Tibial nerve (tissue), 4 donors: Measurements from ENCODE around the gene KRTAP2-2. TPM values are rescaled to one million over a fixed set of nuclear protein-coding genes. Genes with fewer than 3 reads are reported as not detected.
"Not testable (repeated sequence)": the region's sequence is repeated elsewhere in the genome, so short reads cannot be mapped to it uniquely, and the experiment has no call there.

ENCODE experiments used
- DNase-seq, 2 donors: peaks; one replicate each; pipeline ENCODE4 v3.0.0-alpha.2; 2019; ENCODE audit warnings: low spot score in 2 of 2
- H3K27ac ChIP-seq, 4 donors: fragments of 200-600 bp; sonication (generic) in 3 of 4; one replicate each; pipeline ENCODE4 v1.5.1; 2017 to 2019; ENCODE audit warnings: mild to moderate bottlenecking in 1 of 4
- H3K27me3 ChIP-seq, 2 donors: fragments of 200-600 bp; sonication (generic) in 1 of 2; one replicate each; pipeline versions ENCODE4 v1.5.1 to v1.6.0; 2017 to 2019
- H3K36me3 ChIP-seq, 3 donors: fragments of 200-600 bp; sonication (generic); one replicate each; pipeline ENCODE4 v1.5.1; 2018 to 2019
- H3K4me1 ChIP-seq, 4 donors: fragments of 200-600 bp; sonication (generic) in 3 of 4; one replicate each; pipeline ENCODE4 v1.5.1; 2017 to 2019
- H3K4me3 ChIP-seq, 4 donors: fragments of 200-600 bp; sonication (generic) in 3 of 4; one replicate each; pipeline ENCODE4 v1.5.1; 2017 to 2019; ENCODE audit warnings: mild to moderate bottlenecking in 1 of 4, moderate library complexity in 1 of 4
- H3K9me3 ChIP-seq, 4 donors: fragments of 200-600 bp; sonication (generic) in 3 of 4; one replicate each; pipeline ENCODE4 v1.5.1; 2017 to 2019
- CTCF ChIP-seq, 5 experiments: fragments of 200-600 bp in 3 of 5; fragments of 450-650 bp in 2 of 5; sonication (generic) in 3 of 5; IDR thresholded peaks; one replicate each; pipeline ENCODE4 v1.5.1; 2016 to 2019; ENCODE audit warnings: antibody characterized with exemption in 5 of 5, mild to moderate bottlenecking in 3 of 5, moderate library complexity in 2 of 5
- EP300 ChIP-seq, 2 donors: sonication (generic); formaldehyde crosslinking; IDR thresholded peaks; one replicate each; pipeline ENCODE4 v1.6.1; 2017; ENCODE audit warnings: antibody characterized with exemption in 2 of 2, mild to moderate bottlenecking in 1 of 2
- POLR2A ChIP-seq, 2 donors: fragments of 450-650 bp; IDR thresholded peaks; one replicate each; pipeline ENCODE4 v1.6.1; 2017; ENCODE audit warnings: antibody characterized with exemption in 2 of 2, mild to moderate bottlenecking in 2 of 2, moderate library complexity in 2 of 2
- WGBS, 2 donors: methylation state at CpG; one replicate each; pipeline ENCODE4 v1.1.5; 2018; 5-methylcytosine and 5-hydroxymethylcytosine counted together
- total RNA-seq, 4 donors: library from RNA; depleted of rRNA; stranded (reverse); fragments of >200 nt; gene quantifications; one replicate each; pipeline ENCODE4 v1.1.0, GENCODE V29; 2016

The KRTAP2-2 gene
- total RNA-seq, 4 donors from 2014 or later = not detected

- Histone ChIP-seq H3K36me3 (no peaks in the 10 kb centered on the region), H3K27ac (no peak overlapping the region), H3K4me1 (no peaks in the 10 kb centered on the region), H3K4me3 (no peak overlapping the region), H3K9me3 (no peaks in the 10 kb centered on the region), H3K27me3 (no peaks in the 10 kb centered on the region)
- TF ChIP-seq CTCF (IDR thresholded peaks at IDR 0.05) (no peak), EP300 (IDR thresholded peaks at IDR 0.05) (no peak), POLR2A (IDR thresholded peaks at IDR 0.05) (no peak)
- no peak for DNase-seq
- WGBS, 2 donors = 68 to 72% methylated on average over 2 of the region's 2 CpGs
Measured at GRCh38 chr17:41037853-41038350, 17.1 kb downstream of the KRTAP2-2 start.

- not testable (repeated sequence) for H3K36me3 ChIP-seq, H3K4me1 ChIP-seq, H3K9me3 ChIP-seq, H3K27ac ChIP-seq, H3K4me3 ChIP-seq, H3K27me3 ChIP-seq, DNase-seq
- WGBS, 2 donors = 91 to 93% methylated on average over 6 to 9 of the region's 10 CpGs
Measured at GRCh38 chr17:41034346-41034935, 20.6 kb downstream of the KRTAP2-2 start, which contains the start of gene KRTAP1-3. TSS of gene KRTAP1-3 (minus strand) at chr17:41034874. CDS start at chr17:41034821, 53 bp downstream.

- DNase-seq = no peak
- Histone ChIP-seq H3K4me1 (no peaks in the 10 kb centered on the region), H3K9me3 (no peaks in the 10 kb centered on the region), H3K27me3 (no peaks in the 10 kb centered on the region), H3K4me3 (no peak within 1 kb of the TSS), H3K27ac (no peak within 1 kb of the TSS), H3K36me3 (no peaks in the 10 kb centered on the region)
- TF ChIP-seq EP300 (IDR thresholded peaks at IDR 0.05) (no peak), POLR2A (IDR thresholded peaks at IDR 0.05) (no peak), CTCF (IDR thresholded peaks at IDR 0.05) (no peak)
- 80 to 82% methylated on average over 7 to 12 of the region's 12 CpGs for WGBS, 2 donors
Measured at GRCh38 chr17:41029633-41030245, 25.3 kb downstream of the KRTAP2-2 start, which contains the start of gene KRTAP1-4. TSS of gene KRTAP1-4 (minus strand) at chr17:41030195. CDS start at chr17:41030078, 117 bp downstream.

- no peaks in the 10 kb centered on the region for H3K36me3 ChIP-seq
- H3K4me1 ChIP-seq = no peaks in the 10 kb centered on the region
- no peaks in the 10 kb centered on the region for H3K27me3 ChIP-seq
- no peak within 1 kb of the TSS for H3K4me3 ChIP-seq
- no peaks in the 10 kb centered on the region for H3K9me3 ChIP-seq
- WGBS, 2 donors = 80 to 87% methylated on average over 6 to 9 of the region's 9 CpGs
- DNase-seq = no peak
- no peak within 1 kb of the TSS for H3K27ac ChIP-seq
- TF ChIP-seq CTCF (IDR thresholded peaks at IDR 0.05) (no peak), EP300 (IDR thresholded peaks at IDR 0.05) (no peak), POLR2A (IDR thresholded peaks at IDR 0.05) (no peak)
Measured at GRCh38 chr17:41026715-41027471, 28.1 kb downstream of the KRTAP2-2 start, which contains the start of gene KRTAP1-5. TSS of gene KRTAP1-5 (minus strand) at chr17:41027208. CDS start at chr17:41027155, 53 bp downstream.

- WGBS, 2 donors = 82 to 85% methylated on average over 3 of the region's 3 CpGs
- Histone ChIP-seq H3K36me3 (no peaks in the 10 kb centered on the region), H3K27me3 (no peaks in the 10 kb centered on the region), H3K27ac (no peak overlapping the region), H3K9me3 (no peaks in the 10 kb centered on the region), H3K4me3 (no peak overlapping the region), H3K4me1 (no peaks in the 10 kb centered on the region)
- DNase-seq = no peak
- TF ChIP-seq EP300 (IDR thresholded peaks at IDR 0.05) = no peak
- TF ChIP-seq CTCF (IDR thresholded peaks at IDR 0.05) = no peak
- TF ChIP-seq POLR2A (IDR thresholded peaks at IDR 0.05) = no peak
Measured at GRCh38 chr17:41024697-41025096, 30.3 kb downstream of the KRTAP2-2 start.
